22Rv1 (cell line): ENCODE data around the gene CCT6B.
A peak's percentile ranks its signal among the peaks of the same experiment; 100 is the strongest.

Experiments used
- H3K27ac ChIP-seq: fragments of 450-650 bp; 2 replicates; pipeline ENCODE4 v1.5.1; 2017
- CTCF ChIP-seq: fragments of 450-650 bp; IDR thresholded peaks from 2 replicates; pipeline ENCODE4 v1.5.1; 2017; ENCODE audit warnings: mild to moderate bottlenecking
- ZFX ChIP-seq: fragments of 450-650 bp; IDR thresholded peaks from 2 replicates; pipeline ENCODE4 v1.6.1; 2017; ENCODE audit warnings: antibody characterized with exemption, borderline replicate concordance

CCT6B gene

GRCh38 chr17:34902831-34903547 lies 58.3 kb downstream of the CCT6B start:
- no peak for TF ChIP-seq CTCF
- no peak for TF ChIP-seq ZFX
- H3K27ac ChIP-seq = no peak overlapping the region

GRCh38 chr17:34899643-34900291 lies 61.5 kb downstream of the CCT6B start:
- H3K27ac ChIP-seq = no peak overlapping the region
- TF ChIP-seq ZFX = no peak
- no peak for TF ChIP-seq CTCF

GRCh38 chr17:34895383-34895782 lies 65.9 kb downstream of the CCT6B start:
- TF ChIP-seq ZFX (no peak), CTCF (no peak)
- H3K27ac ChIP-seq = no peak overlapping the region

GRCh38 chr17:34894964-34895363 lies 66.3 kb downstream of the CCT6B start:
- TF ChIP-seq ZFX (no peak), CTCF (no peak)

GRCh38 chr17:34892461-34893249 lies 68.6 kb downstream of the CCT6B start:
- H3K27ac ChIP-seq = no peak overlapping the region
- TF ChIP-seq ZFX = no peak
- TF ChIP-seq CTCF = peak; percentile 77

More at GRCh38 chr17:34894964-34895363, 66.3 kb downstream of the CCT6B start:
- no peak overlapping the region for H3K27ac ChIP-seq

- TF ChIP-seq ZFX (no peak), CTCF (no peak)
- no peak overlapping the region for H3K27ac ChIP-seq
Measured at GRCh38 chr17:34886831-34887230, 74.4 kb downstream of the CCT6B start.

GRCh38 chr17:34885076-34885475 lies 76.2 kb downstream of the CCT6B start:
- no peak overlapping the region for H3K27ac ChIP-seq
- no peak for TF ChIP-seq ZFX
- no peak for TF ChIP-seq CTCF
